HG02588 (cell line): ENCODE measurements around the gene USP25.

Experiments used
- ATAC-seq: cut with Tn5 transposase; IDR thresholded peaks from one replicate; pipeline ENCODE4 v1.9.1; 2021; ENCODE audit warnings: mild to moderate bottlenecking, moderate library complexity; ENCODE audit not compliant: unreplicated experiment

Gene USP25

GRCh38 chr21:15729674-15730483, at the start of gene USP25:
Gene USP25, plus strand, starts transcription at chr21:15729982. Its CDS starts 412 bp downstream, at chr21:15730394.
- peak; percentile 81 for ATAC-seq

- ATAC-seq, result no peak
These were observed 47.4 kb upstream of the USP25 start for GRCh38 chr21:15682186-15682895.

GRCh38 chr21:15682977-15683376, 46.8 kb upstream of the USP25 start:
- no peak for ATAC-seq

DNA sequence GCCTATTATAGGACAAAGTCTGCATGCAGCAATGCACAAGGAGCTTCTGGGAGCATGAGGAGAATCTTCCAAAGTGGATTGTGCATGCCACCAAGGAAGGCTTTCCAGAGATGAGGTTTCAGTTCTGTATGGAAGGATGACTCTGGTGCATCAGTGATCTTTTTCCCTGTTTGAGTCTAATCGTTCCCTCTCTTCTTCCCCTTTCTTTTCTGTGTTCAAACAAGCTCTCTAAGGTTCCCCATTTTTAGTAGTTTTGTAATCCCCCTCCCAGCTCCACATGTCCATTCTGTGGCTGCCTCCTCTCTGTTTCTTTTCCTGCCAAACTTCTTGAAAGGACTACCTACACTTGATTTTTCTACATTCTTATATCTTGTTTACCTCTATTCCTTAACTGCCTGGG, 43.3 kb upstream of the USP25 start:
- no peak for ATAC-seq

DNA sequence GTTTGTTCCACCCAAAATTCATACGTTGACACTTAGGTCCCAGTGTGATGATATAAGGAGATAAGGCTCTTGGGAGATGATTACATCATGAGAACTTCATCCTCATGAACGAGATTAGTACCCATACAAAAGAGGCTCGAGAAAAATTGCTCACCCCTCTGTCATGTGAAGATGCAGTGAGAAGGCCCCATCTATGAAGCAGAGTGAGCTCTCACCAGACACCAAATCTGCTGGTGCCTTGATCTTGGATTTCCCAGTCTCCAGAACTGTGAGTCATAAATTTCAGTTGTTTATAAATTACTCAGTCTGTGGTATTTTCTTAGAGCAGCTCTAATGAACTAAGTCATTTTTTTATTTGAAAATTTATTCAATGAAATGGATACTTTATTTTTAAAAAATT, 42.6 kb upstream of the USP25 start:
- ATAC-seq, result no peak

GRCh38 chr21:15688016-15688415, 41.8 kb upstream of the USP25 start:
- ATAC-seq, result no peak

- ATAC-seq, result no peak
These were observed 41.0 kb upstream of the USP25 start for GRCh38 chr21:15688809-15689208.

DNA sequence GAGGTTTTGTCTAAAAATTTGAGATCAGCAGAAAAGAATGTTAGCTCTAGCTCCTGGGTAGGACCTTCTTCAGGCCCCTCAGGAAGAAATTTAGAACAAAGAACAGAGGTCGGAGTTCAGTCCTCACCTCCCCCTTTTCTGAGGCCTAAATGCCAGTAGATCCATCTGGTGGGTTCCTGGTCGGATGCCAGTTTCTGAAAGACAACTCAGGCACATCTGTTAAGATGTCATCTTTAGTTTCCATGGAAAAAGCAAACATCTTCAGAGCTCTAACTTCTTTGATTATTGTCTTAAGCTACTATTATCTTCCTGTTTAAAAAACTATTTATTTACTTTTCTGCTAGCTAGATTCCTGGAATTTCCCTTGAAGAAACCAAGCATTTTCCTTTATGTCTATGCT, 37.1 kb upstream of the USP25 start:
- no peak for ATAC-seq

GRCh38 chr21:15695241-15695640, 34.5 kb upstream of the USP25 start:
- ATAC-seq, result no peak

GRCh38 chr21:15701830-15702229, 28.0 kb upstream of the USP25 start:
- no peak for ATAC-seq

GRCh38 chr21:15703932-15704331, 25.9 kb upstream of the USP25 start:
- no peak for ATAC-seq

DNA sequence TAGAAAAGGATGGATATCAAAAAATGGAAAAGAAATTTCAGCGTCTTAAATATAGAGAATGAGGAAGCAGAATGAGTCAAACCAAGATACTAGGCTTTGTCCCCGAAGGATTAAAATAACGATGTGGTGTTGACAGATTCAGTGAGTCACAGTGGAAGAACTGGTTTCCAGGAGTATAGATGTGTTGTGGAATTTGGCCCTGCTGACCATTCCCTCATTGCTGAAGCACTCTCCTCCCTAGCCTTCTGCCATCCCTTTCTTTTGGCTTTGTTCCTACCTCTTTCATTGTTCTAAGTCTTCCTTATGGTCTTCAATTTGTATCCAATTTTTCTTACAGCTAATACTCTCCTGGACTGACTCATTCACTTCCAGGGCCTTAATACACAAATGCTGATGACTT, 23.1 kb upstream of the USP25 start:
- ATAC-seq, result no peak

GRCh38 chr21:15713412-15713811, 16.4 kb upstream of the USP25 start:
- no peak for ATAC-seq

DNA sequence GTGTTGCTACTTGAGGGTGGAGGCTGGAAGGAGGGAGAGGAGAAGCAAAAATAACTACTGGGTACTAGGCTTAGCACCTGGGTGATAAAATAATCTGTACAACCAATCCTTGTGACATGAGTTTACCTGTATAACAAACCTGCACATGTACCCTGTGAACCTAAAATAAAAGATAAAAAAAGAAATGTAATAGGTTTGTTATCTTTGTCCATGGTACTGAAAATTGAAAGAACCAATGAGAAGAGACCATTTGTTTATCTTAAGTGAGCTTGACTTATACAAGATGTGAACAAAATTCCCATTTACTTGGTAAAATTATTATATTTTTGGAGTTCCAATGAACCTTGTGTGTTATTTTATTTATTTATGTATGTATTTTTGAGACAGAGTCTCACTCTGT, 11.1 kb upstream of the USP25 start:
- no peak for ATAC-seq

DNA sequence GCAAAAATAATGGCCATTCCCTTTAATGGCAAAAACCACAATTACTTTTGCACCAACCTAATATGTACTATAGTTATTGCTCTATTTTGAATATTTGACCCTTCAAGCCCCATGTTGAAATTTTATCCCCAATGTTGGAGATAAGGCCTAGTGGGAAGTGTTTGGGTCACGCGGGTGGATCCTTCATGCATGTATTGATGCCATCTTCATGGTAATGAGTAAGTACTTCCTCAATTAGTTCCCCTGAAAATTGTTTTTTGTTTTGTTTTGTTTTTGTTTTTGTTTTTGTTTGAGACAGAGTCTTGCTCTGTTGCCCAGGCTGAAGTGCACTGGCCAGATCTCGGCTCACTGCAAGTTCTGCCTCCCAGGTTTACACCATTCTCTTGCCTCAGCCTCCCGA, 9.8 kb upstream of the USP25 start:
- no peak for ATAC-seq

DNA sequence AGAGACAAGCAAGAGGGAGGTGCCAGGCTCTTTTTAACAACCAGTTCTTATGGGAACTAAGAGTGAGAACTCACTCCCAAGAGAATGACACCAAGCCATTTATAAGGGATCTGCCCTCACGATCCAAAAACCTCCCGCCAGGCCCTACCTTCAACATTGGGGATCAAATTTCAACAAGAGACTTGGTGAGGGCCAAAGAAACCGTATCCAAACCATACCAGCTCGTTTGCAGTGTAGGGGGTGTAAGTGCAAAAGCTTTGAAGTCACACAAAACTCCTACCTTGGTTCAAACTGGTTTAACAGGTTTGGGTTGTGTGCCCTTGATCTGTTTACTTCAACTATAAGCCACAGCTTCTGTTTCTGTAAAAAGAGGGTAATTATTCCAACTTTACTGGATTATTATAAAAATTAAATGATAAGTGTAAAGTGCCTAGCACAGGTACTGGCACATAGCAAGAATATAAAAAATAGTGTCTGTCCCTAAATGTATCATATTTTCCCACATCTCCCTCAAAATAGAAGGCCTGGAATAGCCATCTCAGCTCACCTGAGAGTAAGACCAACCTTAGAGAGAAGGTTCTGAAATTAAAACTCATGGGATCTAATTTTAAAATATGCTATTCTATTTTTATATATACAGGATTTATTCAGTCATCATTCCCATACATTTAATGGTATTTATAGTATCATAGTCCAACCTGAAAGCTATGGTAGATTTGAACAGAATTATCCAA, 7.0 kb upstream of the USP25 start:
- no peak for ATAC-seq

DNA sequence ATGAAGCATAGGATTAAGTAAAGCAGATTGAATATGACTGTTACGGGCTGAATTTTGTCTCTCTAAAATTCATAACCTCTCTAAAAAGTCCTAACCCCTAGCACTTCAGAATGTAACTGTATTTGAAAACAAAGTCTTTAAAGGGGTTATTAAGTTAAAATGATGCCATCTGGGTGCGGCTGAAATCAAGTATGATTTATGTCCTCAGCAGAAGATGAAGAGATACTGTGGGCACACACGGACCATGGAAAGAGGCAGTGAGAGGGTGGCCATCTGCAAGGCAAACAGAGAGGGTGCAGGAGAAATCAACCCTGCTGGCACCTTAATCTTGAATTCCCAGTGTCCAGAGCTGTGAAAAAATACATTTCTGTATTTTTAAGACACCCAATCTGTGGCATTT, 3.8 kb upstream of the USP25 start:
- no peak for ATAC-seq

GRCh38 chr21:15728046-15728445, 1.7 kb upstream of the USP25 start:
- no peak for ATAC-seq

GRCh38 chr21:15729346-15729673, 472 bp upstream of the USP25 start:
- ATAC-seq, result no peak

DNA sequence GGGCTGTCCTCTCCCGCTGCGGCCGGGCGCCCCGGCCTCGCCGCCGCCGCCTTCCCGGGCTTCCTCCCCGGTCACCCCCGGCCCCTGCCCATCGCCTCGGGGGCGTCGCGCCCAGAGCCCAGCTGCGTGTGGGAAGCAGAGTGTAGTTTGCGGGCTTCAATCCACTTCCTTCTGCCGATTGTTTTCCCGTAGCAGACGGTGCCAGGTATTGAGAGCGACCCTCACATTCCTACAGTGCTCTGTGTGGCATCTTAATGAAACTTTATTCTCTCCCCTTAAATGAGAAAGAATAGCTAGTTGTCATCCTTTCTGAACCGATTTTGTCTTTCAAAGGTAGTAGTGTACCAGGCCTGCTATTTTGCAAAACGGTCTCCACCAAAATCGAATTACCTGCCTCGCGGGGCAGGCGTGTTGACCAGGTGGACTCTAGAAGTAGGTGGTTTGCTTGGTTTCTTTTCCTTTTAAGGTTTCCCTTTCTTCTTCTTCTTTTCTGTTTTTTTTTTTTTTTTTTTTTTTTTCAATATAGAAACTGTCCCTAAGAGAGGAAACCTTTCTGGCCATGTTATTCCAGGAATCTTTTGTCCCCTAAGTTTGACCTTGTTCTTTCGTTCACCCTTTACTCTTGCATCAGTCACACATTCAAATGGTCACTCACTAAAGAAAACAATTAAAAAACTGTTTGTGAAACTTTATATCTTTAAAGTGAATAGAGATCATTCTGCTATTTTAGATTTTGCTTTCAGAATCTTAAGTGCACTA, 881 bp downstream of the USP25 start:
- ATAC-seq, result no peak

DNA sequence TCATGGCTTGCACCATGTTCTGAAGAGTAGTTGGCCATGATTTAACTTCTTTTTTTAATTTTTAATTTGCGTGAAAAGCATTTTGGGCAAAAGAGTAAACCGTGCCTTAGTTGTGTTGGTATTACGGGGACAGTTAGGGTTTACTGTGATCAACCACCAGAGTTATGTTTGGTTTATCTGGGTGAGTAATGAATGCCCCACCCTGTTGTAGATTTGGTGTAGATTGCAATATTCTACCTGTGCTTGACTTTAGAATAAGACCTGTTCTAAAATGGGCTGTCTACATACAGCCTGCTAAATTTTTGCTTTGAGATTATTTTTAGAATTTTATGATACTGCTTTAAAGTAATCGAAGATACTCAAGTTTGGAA, 1.4 kb downstream of the USP25 start:
- ATAC-seq, result no peak
